Testis (tissue), 2 donors: ENCODE data around the gene HIRIP3.

ENCODE experiments used
- POLR2A ChIP-seq: fragments of 450-650 bp; IDR thresholded peaks from one replicate; pipeline ENCODE4 v1.6.1; 2017; ENCODE audit warnings: antibody characterized with exemption, mild to moderate bottlenecking, moderate library complexity
- TF ChIP-seq, protein P1 (sequence below), 3 experiments: fragments of 450-650 bp in 2 of 3; fragments of 200-600 bp in 1 of 3; sonication (generic) in 1 of 3; IDR thresholded peaks; one replicate each; pipeline ENCODE4 v1.5.1; 2016 to 2019; ENCODE audit warnings: antibody characterized with exemption in 3 of 3, mild to moderate bottlenecking in 2 of 3, moderate library complexity in 1 of 3

DNA sequence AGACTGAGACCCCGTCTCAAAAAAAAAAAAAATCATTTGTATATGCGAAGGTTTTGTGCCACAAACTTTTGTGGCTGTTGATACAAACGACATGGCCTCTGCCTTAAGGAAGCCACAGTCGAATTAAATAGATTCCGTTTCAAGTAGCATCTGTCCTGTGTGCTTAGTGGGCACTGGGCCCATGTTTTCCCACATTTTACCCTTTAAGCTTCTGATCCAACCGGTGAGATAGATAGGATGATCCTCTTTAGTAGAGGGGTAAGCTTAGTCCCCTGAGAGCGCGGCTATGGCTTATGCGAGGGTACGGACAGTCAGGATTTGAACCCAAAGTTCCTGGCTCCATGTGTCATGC is 34.3 kb downstream of the HIRIP3 start:
- TF ChIP-seq, protein P1, sequence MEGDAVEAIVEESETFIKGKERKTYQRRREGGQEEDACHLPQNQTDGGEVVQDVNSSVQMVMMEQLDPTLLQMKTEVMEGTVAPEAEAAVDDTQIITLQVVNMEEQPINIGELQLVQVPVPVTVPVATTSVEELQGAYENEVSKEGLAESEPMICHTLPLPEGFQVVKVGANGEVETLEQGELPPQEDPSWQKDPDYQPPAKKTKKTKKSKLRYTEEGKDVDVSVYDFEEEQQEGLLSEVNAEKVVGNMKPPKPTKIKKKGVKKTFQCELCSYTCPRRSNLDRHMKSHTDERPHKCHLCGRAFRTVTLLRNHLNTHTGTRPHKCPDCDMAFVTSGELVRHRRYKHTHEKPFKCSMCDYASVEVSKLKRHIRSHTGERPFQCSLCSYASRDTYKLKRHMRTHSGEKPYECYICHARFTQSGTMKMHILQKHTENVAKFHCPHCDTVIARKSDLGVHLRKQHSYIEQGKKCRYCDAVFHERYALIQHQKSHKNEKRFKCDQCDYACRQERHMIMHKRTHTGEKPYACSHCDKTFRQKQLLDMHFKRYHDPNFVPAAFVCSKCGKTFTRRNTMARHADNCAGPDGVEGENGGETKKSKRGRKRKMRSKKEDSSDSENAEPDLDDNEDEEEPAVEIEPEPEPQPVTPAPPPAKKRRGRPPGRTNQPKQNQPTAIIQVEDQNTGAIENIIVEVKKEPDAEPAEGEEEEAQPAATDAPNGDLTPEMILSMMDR (IDR thresholded peaks at IDR 0.05): no peak
- TF ChIP-seq POLR2A: no peak
